GM11168 (cell line): ENCODE results near the gene HIBCH.
"Not testable (repeated sequence)": the region's sequence is repeated elsewhere in the genome, so short reads cannot be mapped to it uniquely, and the experiment has no call there.

Experiments
- in situ Hi-C: fragments of 300-500 bp; cut with MboI; formaldehyde crosslinking; loops from one replicate; pipeline ENCODE4 v1.12.0; 2022; ENCODE audit warnings: low sequenced_read_pairs; ENCODE audit not compliant: unreplicated experiment

Gene HIBCH

DNA sequence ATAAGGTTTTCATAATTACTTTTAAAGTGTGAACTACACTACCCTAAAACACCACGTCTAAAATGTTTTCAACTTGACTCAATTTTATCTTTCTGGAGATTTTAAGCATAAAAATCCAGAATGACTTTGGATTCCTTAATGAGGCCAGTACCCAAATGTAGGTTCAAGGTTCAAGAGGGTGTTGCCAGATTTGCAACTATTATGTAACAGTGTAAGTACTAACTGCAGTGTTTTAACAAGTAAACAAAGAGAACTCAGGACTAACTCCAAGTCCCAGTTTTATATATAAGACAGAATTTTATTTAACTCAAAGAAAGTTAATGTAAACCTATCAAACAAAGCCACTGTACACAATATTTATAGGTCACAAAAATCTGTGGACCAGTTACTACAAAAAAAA is 5.7 kb downstream of the HIBCH start:
- in situ Hi-C loops: no loop called here

DNA sequence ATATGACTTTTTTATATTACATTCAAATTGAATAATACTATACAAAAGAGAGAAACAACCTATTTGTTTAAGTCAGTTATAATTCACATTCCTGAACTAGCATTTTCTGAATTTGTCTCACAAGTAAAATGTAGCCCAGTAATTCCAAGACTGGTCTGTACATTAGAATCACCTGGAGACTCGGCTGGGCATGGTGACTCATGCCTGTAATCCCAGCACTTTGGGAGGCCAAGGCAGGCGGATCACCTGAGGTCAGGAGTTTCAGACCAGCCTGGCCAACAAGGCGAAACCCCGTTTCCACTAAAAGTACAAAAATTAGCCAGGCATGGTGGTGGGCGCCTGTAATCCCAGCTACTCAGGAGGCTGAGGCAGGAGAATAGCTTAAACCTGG is 7.0 kb downstream of the HIBCH start:
- in situ Hi-C loops: not testable (repeated sequence)

DNA sequence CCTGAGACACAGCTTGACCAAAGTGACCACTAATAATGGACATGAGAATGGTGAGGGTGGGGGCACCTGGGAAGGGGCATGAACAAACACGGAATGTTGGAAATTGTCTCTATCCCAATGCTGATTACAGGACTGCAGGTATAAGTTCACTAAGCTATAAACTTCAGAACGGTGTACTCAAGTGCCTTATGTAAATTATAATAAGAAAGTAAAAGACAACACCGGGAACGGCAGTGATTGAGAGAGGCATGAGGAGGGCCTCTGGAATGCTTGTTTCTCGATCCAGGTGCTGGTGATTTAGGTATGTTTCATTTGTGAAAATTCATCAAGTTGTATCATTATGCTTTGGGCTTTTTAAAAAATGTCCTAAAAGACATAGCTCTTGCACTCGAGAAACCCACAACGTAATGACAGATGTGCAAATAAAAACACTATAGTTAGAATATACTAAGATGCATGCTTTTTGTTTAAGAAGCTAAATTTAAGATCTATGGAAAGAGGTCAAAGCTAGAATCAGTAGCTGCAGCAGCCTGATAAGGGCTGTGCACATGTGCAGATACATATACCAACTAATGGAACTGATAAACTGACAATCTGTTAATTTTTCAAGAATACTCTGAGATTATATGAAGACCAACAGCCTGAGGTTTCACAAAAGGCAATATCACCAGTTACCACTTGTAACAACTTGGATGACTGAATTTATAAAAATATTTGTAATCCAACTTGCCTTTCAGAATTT is 7.6 kb downstream of the HIBCH start:
- in situ Hi-C loops: no loop called here

DNA sequence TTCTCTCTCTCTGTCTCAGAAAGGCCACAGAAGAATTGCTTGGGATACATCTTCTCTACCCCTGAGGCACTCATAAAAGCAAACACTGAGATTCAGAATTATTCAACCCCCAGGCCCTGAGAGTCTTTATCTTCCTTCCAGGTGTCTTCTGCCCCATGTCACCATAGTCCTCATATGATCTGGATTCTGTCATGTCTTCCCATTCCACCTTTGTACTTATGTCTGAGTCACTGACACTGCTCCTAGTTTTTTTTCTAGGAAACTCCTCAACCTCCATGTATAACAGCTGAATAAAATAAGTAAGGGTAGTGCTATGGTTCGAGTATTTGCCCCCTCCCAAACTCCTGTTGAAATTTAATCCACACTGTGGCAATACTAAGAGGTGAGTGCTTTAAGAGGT is 11.6 kb downstream of the HIBCH start:
- in situ Hi-C loops: no loop called here

DNA sequence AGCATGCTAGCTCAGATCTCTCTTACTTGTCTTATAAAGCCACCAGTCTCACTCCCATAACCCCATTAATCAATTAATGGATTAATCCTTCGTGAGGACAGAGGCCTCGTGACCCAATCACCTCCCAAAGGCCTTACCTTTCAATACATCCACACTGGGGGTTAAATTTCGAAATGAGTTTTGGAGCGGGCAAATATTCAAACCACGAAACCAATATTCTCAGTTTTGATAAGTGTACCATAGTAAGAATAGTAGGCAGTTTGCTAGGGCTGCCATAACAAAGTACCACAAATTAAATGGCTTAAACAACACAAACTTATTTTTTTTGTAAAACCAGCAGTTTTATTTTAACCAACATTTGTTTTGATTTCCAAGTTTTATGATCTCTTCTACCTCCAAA is 15.2 kb downstream of the HIBCH start:
- in situ Hi-C loops: no loop called here

DNA sequence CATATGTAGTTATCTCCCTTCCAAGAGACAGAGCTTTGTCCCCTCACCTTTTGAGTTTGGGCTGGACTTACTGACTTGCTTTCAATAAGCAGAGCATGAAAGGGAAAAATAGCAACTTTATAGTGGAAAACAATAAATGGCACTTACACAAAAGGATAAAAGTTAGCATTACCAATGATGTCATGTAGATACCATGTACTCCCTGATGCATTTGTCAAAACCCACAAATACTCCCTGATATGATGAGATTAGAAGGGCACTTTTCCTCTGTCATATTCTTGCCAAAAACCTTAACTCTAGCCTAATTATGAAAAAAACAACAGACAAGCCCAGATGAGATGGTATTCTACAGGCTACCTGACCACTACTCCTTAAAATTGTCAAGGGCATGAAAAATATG is 16.0 kb downstream of the HIBCH start:
- in situ Hi-C loops: no loop called here

DNA sequence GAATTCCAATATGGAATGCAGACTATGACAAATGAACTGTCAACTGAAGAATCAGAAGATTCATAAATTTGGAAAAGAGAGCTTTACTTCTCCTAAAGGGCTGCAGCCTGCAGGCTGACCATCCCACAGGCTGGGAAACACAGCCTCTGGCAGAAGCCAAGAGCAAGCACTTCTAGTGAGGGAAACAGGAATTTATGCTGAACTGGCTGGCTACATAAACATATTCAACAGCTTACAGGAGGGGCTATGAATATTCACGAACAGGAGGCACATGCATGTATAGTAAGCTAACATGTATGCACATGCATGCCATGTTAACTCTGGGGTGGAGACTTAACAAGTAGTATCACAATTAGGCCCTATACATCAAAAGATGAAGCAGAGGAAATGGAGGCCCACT is 17.6 kb downstream of the HIBCH start:
- in situ Hi-C loops: no loop called here

DNA sequence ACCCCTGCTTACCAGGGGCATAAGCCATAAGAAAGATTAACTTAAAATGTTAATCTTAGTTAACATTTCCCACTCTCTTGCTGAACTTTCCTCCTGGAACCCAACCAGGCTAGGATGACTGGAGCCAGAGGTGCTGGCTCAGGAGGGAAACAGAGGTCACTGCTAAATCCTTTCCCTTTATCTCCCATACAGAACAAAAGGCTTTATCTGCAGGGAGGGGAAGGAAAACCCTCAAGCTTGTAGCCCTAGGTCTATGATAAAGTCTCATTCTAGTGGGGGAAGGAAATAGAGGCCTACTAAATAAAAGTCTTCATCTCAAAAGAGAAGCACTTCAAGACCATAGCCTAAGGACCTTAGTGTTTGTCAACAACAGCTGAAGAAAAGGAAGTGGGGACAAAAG is 18.6 kb downstream of the HIBCH start:
- in situ Hi-C loops: no loop called here

DNA sequence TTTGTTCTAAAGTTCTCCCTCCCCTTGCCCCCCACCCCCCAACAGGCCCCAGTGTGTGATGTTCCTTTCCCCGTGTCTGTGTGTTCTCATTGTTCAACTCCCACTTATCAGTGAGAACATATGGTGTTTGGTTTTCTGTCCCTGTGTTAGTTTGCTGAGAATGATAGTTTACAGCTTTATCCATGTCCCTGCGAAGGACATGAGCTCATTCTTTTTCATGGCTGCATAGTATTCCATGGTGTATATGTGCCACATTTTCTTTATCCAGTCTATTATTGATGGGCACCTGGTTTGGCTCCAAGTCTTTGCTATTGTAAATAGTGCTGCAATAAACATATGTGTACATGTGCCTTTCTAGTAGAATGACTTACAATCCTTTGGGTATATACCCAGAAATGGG is 21.7 kb downstream of the HIBCH start:
- in situ Hi-C loops: not testable (repeated sequence)

DNA sequence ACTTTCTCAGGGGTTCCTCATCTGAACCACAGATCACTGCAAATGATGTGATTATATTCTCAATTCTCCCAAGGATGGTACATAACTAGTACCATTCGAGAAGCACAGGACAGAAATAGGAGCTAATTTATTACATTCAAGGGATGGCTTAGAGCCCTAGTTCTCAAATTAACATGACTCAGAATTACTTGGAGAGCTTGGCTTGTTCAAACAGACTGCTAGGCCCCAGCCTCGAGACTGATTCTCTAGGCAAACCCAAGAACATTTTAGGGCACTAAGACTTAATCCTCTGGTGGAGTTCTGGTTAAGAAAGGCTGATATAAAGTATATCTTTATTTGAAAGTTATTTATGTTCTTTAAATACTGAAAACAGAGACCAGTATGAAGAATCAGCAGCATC is 35.8 kb downstream of the HIBCH start:
- in situ Hi-C loops: no loop called here

DNA sequence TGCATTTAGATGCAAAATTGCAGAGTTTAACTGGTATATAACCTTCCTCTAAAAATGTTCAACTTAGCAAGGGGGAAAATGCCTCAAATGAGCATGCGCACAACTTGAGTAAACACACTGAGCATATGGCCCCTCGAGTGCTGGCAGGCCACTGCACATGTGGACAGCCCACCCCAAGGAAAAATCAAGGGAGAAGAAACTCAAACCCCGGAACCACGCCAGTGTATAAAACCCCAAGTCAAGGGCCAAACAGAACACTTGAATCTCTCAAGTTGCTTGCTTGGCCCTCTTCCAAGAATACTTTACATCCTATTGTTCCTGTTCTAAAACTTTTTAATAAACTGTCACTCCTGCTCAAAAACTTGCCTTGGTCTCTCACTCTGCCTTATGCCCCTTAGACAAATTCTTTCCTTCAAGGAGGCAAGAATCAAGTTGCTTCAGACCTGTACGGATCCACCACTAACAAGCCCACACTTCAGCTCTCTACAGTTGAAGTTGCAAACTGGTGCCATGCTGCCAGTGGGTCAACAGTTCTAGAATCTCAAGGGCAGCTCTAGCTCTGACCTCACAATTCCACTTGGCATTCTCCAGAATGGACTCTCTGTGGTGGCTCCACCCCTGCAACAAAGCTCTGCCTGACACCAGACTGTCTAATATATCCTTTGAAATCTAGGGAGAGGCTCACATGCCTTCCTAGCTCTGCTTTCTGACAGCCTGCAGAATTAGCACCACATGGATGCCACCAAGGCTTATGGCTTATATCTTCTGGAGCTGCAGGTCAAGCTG is 38.9 kb downstream of the HIBCH start:
- in situ Hi-C loops: no loop called here

DNA sequence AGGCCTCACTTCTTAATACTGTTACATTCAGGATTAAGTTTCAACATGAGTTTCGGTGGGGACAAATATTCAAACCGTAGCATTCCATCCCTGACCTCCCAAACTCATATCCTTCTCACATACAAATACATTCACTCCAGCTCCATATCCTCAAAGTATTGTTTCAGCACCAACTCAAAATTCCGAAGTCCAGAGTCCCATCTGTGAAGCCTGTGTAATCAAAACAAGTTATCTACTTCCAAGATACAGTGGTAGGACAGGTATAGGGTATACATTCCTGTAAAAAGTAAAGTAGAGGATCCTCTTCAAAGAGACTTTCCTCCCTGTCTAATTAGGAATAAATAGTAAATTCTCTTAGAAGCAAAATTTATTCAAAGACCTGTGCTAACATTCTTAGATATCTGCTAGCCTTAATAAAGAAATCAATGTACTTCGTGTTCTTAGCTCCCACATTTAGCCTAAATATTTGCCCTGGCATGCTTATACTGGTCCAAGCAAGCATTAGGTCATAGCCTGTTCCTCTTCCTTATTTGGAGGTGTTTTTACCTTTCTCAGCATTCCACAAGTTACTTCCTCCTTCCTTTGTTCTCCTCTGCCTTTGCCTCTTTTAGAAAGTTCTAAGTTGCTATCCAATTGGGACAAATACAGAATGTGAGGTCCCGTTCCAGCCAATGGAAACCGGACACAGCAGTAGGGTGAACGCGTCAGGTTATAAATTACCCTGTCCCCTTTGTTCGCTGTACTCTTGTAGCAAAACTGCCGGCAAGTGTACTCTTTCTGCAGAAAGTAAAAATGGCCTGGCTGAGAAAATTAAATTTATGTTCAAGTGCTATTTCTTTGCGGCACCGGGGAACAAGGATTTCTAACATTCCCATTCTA is 40.1 kb downstream of the HIBCH start:
- in situ Hi-C loops: not testable (repeated sequence)

DNA sequence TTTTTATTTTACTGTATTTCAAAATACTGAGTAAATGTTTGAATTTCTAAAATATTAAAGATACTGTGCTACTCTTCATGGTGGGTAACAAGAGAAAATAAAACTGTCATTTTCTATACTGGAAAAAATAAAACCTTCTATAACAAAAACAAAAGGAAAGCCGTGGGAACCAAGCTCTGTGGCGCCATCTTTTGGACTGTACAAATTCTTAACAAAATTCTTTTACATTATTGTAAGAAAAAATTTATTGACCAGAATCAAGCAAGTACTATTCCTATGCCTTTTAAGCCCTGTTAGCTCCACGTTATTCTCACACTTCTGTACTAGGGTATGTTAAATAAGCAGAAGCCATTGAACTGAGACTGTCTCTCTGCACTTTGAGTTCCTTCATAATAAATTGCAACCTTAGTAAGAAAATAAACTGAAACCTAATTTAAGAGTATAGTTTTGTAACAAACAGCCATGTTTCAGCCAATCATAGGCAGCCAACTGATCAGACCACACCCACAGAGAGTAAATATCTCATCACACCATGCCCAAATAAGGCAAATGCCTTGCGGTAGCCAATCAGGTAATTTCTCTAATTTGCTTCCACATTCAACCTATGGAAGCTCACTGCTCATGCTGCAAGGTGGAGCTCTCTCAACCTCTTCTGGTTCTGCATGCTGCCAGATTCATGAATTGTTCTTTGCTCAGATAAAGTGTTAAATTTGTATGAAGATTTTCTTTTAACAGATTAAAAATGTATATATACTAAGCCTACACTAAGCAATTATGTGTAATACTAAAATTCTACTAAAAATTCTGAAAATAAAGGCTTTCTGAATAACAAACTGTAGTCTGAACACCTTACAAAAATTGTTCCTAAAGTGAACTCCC is 42.2 kb downstream of the HIBCH start:
- in situ Hi-C loops: no loop called here

DNA sequence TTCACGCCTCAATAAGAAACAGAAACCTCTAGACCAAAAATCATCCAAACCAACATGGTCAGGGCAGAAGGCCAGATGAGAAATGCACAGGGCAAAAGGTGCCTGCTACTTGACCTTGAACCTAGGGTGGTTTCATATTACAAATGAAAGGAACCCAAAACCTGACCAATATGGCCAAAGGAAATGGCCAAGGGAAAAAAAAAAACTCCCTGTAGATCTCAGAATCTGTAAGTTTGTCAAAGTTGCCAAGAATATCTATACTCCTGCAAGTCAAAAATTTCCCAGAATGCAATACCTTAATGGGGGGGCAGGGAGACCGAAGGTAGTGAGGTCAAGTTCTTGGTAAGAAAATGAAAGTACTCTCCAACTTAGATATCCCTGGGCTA is 47.2 kb downstream of the HIBCH start:
- in situ Hi-C loops: no loop called here

DNA sequence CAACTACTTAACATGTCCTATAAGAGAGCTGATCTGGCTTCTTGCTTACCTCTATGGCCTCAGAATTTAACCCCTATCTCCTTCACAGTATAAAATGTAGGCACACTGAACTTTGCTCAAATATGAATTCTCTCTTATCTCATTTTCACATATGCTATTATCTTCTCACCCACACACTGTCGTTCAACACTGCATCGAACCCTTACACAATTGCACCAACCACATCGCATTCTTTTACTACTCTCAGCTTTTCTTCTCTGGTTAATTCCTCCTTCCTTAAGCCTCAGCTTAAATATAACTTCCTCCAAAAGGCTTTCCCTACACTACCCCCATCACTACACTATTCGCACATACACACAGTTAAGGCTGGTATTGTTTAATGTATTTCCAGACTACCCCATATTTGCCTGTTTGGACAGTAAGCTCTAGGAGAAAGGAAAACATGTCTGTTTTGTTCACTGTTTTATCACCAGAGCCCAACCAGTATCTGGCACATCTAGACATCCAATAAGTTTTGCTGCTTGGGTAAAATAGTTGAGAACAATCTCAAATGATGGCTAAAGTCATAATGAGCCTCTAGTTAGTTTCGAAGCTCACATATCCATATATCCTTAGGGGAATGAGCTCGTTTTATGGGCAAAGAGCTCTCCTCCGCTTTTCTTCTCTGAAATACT is 47.7 kb downstream of the HIBCH start:
- in situ Hi-C loops: no loop called here

DNA sequence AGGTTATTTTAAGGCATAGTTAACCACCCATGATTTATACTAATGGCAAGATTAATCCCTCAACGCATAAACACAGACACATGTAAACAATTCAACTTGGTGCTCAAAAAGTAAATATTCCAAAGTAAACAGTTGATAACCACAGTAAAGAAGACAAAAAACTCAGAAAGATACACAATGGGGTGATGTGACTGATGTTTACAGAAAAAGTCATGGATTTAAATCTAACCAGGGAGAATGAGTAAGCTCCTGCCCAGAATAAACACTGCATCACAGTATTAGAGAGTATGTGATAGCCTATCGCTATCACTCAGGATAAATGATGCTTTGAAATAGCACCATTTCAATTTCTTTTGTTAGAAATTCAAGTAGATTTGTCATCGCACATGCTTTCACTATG is 49.3 kb downstream of the HIBCH start:
- in situ Hi-C loops: no loop called here

DNA sequence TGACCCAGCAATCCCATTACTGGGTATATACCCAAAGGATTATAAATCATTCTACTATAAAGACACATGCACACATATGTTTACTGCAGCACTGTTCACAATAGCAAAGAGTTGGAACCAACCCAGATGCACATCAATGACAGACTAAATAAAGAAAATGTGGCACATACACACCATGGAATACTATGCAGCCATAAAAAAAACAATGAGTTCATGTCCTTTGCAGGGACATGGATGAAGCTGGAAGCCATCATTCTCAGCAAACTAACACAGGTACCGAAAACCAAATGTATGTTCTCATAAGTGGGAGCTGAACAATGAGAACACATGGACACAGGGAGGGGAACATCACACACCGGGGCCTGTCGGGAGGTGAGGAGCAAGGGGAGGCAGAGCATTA is 49.9 kb downstream of the HIBCH start:
- in situ Hi-C loops: not testable (repeated sequence)

DNA sequence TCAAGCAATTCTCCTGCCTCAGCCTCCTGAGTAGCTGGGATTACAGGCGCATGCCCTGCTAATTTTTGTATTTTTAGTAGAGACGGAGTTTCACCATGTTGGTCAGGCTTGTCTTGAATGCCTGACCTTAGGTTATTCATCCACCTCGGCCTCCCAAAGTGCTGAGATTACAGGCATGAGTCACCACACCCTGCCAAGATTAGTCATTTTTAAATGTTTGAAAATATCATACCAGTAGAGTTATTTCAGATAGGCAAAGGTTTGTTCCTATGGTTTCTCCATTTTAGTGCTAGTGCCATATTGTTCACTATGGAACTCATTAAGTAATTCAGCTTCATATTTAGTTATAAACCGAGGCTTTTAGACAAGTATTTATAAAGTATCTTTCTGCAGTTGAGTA is 52.3 kb downstream of the HIBCH start:
- in situ Hi-C loops: no loop called here

DNA sequence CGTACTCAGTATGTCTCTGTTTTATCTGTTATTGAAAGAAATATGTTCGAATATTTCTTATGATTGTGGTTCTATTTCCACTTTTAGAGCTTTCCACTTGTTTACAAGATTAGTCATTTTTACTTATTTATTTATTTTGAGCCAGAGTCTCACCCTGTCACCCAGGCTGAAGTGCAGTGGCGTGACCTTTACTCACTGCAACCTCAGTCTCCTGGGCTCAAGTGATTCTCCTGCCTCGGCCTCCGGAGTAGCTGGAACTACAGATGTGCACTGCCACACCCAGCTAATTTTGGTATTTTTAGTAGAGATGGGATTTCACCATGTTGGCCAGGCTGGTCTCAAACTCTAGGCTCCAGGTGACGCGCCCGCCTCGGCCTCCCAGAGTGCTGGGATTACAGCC is 53.3 kb downstream of the HIBCH start:
- in situ Hi-C loops: no loop called here

DNA sequence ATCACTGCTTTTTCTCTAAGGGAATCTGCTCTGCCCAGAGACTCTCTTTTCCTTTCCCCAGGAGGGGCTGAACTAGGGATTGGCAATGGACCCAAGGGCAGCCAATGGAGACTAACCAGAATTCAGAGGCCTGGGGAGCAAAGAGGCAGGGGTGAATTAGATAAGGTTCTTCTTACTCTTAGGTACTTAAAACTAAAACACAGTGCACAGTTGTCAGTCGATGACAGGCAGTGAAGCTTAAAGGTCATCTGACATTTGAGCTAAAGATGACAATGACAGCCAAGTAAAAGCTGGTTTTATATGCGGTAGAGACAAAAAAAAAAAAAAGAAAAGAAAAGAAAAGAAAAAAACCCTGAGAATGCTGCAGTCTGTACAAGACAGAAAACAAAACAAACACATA is 57.8 kb downstream of the HIBCH start:
- in situ Hi-C loops: no loop called here
